Measurements from ENCODE around the gene ITIH6. TPM values are rescaled to one million over a fixed set of nuclear protein-coding genes. Genes with fewer than 3 reads are reported as not detected.
A peak's percentile ranks its signal among the peaks of the same experiment; 100 is the strongest.

Gene ITIH6
- total and polyA plus RNA-seq, 2 experiments from 2014 or later, result not detected

DNA sequence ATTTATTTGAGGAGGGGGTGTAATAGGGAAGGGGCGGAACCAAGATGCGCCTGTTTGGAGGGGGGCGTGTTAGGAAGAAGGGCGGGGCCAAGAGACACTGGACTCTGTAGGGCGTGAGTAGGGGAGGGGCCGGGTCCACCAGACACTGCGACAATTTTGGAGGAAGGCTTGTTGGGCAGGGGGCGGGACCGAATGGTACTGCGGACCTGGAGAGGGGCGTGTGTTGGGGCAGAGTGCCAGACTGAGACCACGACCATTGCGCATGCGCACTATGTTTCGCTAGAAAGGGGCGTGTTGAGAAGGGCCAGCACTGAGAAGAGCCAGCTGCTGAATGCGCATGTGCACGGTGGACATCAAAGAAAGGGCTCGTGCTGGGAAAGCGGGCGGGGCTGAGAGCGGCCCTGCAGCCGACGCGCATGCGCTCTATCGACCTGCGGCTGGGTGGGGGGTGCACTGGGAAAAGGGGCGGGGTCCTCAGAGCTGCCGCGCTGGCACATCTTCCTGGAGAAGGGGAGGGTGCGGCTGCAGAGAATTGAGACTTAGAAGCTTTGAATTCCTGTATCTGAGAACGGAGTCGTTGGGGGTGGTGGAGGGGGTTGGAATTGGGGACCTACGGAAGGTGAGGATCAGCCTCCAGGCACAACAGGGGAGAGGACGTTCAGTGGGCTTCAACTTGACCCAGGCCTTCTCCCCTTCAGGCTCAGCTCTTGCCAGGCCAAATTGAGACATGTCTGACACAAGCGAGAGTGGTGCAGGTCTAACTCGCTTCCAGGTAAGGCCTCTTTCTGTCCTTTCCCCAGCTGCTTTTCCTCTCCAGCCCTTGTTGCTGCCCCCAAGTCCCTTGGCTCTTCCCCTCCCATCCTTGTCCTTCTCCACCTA, 10.8 kb upstream of the ITIH6 start:
- no peaks in the 10 kb centered on the region for H3K9me3 ChIP-seq (ENCODE audit: low read depth)
- no peaks in the 10 kb centered on the region for H4K20me1 ChIP-seq (ENCODE audit: insufficient read depth)
- H3K4me1 ChIP-seq (ENCODE audit: insufficient read depth), result peaks cover 5% of the 10 kb centered on the region; the same call in 1 of the 2 replicates
- H2AFZ ChIP-seq, result peak overlapping the region; percentile 91
- peak overlapping the region; percentile 96 for H3K4me3 ChIP-seq
- peak overlapping the region; percentile 83 for H3K4me2 ChIP-seq (ENCODE audit: unreplicated experiment)
- H3K9ac ChIP-seq, result peak overlapping the region; percentile 98
- in situ Hi-C loops (cut with MboI), result no loop called here
- no peaks in the 10 kb centered on the region for H3K27me3 ChIP-seq (replicated peaks; ENCODE audit: insufficient read depth)
- H3K36me3 ChIP-seq (ENCODE audit: low read depth), result no peaks in the 10 kb centered on the region; the same call in 1 of the 2 replicates
- TF ChIP-seq EZH2phosphoT487 (IDR thresholded peaks at IDR 0.05; ENCODE audit: insufficient read depth, low read depth) (no peak), EZH2 (IDR thresholded peaks at IDR 0.05; ENCODE audit: insufficient read depth, poor library complexity, severe bottlenecking) (no peak)
- DNase-seq, result peak; percentile 95
- H3K79me2 ChIP-seq (ENCODE audit: insufficient read depth), result peaks cover 37% of the 10 kb centered on the region
- H3K27ac ChIP-seq, result peak overlapping the region; percentile 83
- no peaks in the 10 kb centered on the region for H3F3A ChIP-seq (ENCODE audit: insufficient read depth)
- WGBS, 2 experiments (ENCODE audit: low coverage in 1 of 2, low lambda C conversion rate in 2 of 2, missing lambda C conversion rate in 2 of 2), result 1 to 4% methylated on average over 11 to 36 of the region's 38 CpGs
- no peaks in the 10 kb centered on the region for H3K9me2 ChIP-seq (ENCODE audit: insufficient read depth)

DNA sequence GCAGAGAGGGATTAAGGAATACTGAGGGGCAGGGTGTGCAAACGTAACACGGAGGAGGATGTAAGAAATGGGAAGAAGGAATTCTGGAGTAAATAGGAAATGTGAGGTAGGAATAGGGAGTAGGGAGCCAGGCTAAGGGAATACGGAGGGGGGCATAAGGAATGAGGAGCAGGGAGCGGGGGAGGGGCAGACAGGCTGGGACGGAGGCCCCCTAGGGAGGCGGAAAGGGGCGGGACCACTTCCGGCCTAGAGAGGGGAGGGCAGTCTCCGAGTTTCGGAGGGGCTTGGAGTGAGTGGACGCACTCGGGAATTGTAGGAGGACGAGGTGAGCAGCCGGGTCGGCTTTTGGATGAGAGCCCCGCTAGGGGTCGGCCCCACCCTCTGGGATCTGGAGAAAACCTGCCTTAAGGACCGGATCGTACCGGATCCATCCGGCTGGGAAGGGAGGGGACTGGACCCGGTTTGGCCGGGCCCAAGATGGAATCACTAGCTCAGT, 10.1 kb upstream of the ITIH6 start:
- Histone ChIP-seq H3K9me2 (ENCODE audit: insufficient read depth) (no peaks in the 10 kb centered on the region), H3K9ac (peak overlapping the region; percentile 98), H2AFZ (peak overlapping the region; percentile 91), H3K79me2 (ENCODE audit: insufficient read depth) (peaks cover 37% of the 10 kb centered on the region), H3K9me3 (ENCODE audit: low read depth) (no peaks in the 10 kb centered on the region), H3K27ac (peak overlapping the region; percentile 83), H3K36me3 (ENCODE audit: low read depth) (no peaks in the 10 kb centered on the region; the same call in 1 of the 2 replicates), H3K27me3 (replicated peaks; ENCODE audit: insufficient read depth) (no peaks in the 10 kb centered on the region), H3F3A (ENCODE audit: insufficient read depth) (no peaks in the 10 kb centered on the region), H3K4me1 (ENCODE audit: insufficient read depth) (peaks cover 5% of the 10 kb centered on the region; the same call in 1 of the 2 replicates), H4K20me1 (ENCODE audit: insufficient read depth) (no peaks in the 10 kb centered on the region), H3K4me2 (ENCODE audit: unreplicated experiment) (peak overlapping the region; percentile 71), H3K4me3 (peak overlapping the region; percentile 96)
- in situ Hi-C loops (cut with MboI), result no loop called here
- peak; percentile 53 for DNase-seq
- 0 to 2% methylated on average over 7 to 23 of the region's 23 CpGs for whole genome bisulfite sequencing, 2 experiments (ENCODE audit: low coverage in 1 of 2, low lambda C conversion rate in 2 of 2, missing lambda C conversion rate in 2 of 2)
- no peak for TF ChIP-seq EZH2phosphoT487 (IDR thresholded peaks at IDR 0.05; ENCODE audit: insufficient read depth, low read depth)
- no peak for TF ChIP-seq EZH2 (IDR thresholded peaks at IDR 0.05; ENCODE audit: insufficient read depth, poor library complexity, severe bottlenecking)

DNA sequence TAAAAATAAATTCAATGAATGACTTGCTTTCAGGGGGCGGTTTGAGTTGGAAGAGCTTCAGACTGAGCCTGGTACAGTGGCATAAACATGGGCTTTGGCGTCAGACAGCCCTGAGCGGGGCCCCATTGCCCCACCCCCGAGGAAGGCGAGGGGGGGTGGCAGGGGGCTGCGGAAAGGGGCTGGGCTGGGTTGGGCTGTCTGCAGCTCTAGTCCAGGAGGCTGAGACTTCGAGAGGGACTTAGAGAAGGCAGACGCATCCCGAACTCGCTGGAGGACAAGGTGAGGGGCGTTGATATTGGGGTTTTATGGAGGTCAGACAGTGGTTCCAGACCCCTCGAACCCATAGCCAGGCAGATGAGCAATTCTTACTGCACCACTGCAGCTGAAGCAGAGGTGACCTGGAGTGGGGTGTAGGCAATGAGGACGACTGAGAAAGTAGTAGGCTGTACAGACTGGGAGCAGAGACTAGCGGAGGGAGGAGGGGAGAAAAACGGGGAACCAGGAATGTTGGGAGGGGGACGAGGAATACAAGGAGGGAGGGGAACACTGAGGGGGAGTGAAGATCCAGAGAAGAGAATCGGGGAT, 9.6 kb upstream of the ITIH6 start, which contains the start of gene MAGED2:
TSS of gene MAGED2 (plus strand) at position 222 of the 585 bp plus-strand sequence. CDS start 1,587 bp downstream, outside the sequence.
- Histone ChIP-seq H3K4me3 (peak within 1 kb of the TSS; percentile 96), H4K20me1 (ENCODE audit: insufficient read depth) (no peaks in the 10 kb centered on the region), H3K79me2 (ENCODE audit: insufficient read depth) (peaks cover 37% of the 10 kb centered on the region), H3K27ac (peak within 1 kb of the TSS; percentile 83), H3K9me3 (ENCODE audit: low read depth) (no peaks in the 10 kb centered on the region), H3F3A (ENCODE audit: insufficient read depth) (no peaks in the 10 kb centered on the region), H3K36me3 (ENCODE audit: low read depth) (no peaks in the 10 kb centered on the region), H2AFZ (peak within 1 kb of the TSS; percentile 91), H3K4me1 (ENCODE audit: insufficient read depth) (peaks cover 5% of the 10 kb centered on the region; the same call in 1 of the 2 replicates), H3K9ac (peak within 1 kb of the TSS; percentile 98), H3K9me2 (ENCODE audit: insufficient read depth) (no peaks in the 10 kb centered on the region), H3K27me3 (replicated peaks; ENCODE audit: insufficient read depth) (no peaks in the 10 kb centered on the region), H3K4me2 (ENCODE audit: unreplicated experiment) (peak within 1 kb of the TSS; percentile 71)
- TF ChIP-seq EZH2 (IDR thresholded peaks at IDR 0.05; ENCODE audit: insufficient read depth, poor library complexity, severe bottlenecking), result no peak
- no peak for TF ChIP-seq EZH2phosphoT487 (IDR thresholded peaks at IDR 0.05; ENCODE audit: insufficient read depth, low read depth)
- DNase-seq, result peak; percentile 42
- WGBS, 2 experiments (ENCODE audit: low coverage in 1 of 2, low lambda C conversion rate in 2 of 2, missing lambda C conversion rate in 2 of 2), result 0 to 1% methylated on average over 4 to 12 of the region's 17 CpGs
- in situ Hi-C loops (cut with MboI), result no loop called here

DNA sequence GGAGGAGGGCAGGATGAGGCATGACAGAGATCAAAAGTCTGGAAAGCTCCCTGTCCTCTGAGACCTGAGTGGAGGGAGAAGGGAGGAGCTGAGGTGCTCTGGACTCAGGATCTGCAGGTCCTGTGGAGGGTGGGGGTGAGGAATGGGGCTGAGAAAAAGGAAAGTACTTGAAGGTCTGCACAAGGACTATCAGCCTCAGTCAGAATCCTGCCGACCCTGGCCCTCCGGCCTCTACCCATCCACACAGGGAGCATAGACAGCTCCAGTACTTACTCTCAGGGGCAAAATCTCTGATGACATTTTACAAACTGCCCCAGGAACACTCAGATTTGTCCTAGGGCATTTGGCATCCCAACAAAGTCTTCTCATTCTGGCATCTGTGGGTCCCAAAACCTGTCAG, 991 bp upstream of the ITIH6 start:
- Histone ChIP-seq H3K9me3 (ENCODE audit: low read depth) (no peaks in the 10 kb centered on the region), H3K4me1 (ENCODE audit: insufficient read depth) (no peaks in the 10 kb centered on the region), H3K4me2 (ENCODE audit: unreplicated experiment) (no peak overlapping the region), H2AFZ (no peak overlapping the region), H3K4me3 (no peak overlapping the region), H3K9me2 (ENCODE audit: insufficient read depth) (no peaks in the 10 kb centered on the region), H3K27me3 (replicated peaks; ENCODE audit: insufficient read depth) (no peaks in the 10 kb centered on the region), H3K79me2 (ENCODE audit: insufficient read depth) (no peaks in the 10 kb centered on the region), H3K9ac (no peak overlapping the region), H3F3A (ENCODE audit: insufficient read depth) (no peaks in the 10 kb centered on the region), H3K27ac (no peak overlapping the region), H4K20me1 (ENCODE audit: insufficient read depth) (no peaks in the 10 kb centered on the region), H3K36me3 (ENCODE audit: low read depth) (no peaks in the 10 kb centered on the region)
- DNase-seq, result no peak
- WGBS, 2 experiments (ENCODE audit: low coverage in 1 of 2, low lambda C conversion rate in 2 of 2, missing lambda C conversion rate in 2 of 2), result 0 to 27% methylated on average over 2 of the region's 2 CpGs
- in situ Hi-C loops (cut with MboI), result no loop called here
- TF ChIP-seq EZH2 (IDR thresholded peaks at IDR 0.05; ENCODE audit: insufficient read depth, poor library complexity, severe bottlenecking), result no peak
- no peak for TF ChIP-seq EZH2phosphoT487 (IDR thresholded peaks at IDR 0.05; ENCODE audit: insufficient read depth, low read depth)
